Measurements from ENCODE around the gene KIF27.

The KIF27 gene

DNA sequence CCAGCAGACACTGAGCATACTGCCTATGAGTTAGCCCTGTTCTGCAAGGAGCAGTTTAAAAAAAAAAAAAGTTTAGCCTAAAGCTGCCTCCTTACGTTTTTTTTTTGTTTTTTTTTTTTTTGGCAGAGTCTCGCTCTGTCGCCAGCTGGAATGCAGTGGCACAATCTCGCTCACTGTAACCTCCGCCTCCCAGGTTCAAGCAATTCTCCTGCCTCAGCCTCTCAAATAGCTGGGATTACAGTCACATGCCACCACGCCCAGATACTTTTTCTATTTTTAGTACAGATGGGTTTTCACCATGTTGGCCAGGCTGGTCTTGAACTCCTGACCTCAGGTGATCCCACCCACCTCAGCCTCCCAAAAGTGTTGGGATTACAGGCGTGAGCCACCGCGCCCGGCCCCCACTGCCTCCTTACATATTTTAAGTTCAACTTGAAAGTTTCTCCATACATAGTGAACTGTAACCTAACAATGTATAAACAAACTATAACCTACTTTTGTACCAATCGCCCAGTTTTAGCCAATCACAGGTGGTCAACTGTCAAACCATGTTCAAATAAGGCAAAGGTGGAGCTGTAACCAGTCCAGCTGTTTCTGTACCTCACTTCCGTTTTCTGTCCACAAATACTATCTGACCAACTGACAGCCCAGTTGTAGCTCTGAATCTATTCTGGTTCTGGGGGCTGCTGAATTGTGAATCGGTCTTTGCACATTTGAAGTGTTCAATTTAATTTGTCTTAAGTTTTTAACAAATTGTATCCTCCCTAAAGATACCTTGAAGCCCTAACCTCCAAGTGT lies 120.8 kb downstream of the KIF27 start:
- DNase-seq: no peak

DNA sequence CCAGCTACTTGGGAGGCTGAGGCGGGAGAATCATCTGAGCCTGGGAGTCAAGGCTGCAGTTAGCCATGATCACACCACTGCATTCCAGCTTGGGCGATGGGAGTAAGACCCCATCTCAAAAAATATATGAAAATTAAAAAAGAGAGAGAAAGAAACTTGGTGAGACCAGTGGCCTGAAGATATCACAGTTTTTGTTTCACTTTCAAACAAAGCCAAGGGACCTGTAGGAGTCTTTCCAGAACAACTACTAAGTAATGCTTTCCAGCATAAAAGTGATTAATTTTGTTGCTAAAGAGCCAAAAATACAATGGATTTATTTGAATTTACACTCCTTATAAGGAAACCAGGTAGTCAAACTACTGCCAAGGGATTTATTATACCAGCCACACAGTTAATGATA lies 127.2 kb downstream of the KIF27 start:
- DNase-seq: no peak

DNA sequence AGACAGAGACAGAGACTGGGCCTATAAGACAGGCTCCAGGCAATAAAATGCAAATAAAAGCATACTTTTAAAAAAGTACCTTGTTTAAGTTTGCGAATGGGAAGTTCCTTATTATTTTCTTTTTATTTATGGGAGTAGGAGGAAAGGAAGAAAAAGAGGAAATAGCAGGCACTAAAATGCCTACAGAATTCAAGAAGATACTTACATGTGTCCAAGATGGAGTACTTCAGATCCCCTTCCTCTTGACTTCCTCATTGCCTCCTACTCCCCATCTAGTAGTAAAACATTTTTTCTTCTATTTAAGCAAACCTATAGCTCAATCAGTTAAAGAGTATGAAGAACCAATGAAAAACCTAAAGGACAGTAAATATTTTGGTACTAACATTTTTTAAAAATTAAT lies 128.5 kb downstream of the KIF27 start:
- DNase-seq: no peak

All from activated T-cell treated with anti-CD3 and anti-CD28 coated beads for 4 hours (primary cell).